K562 (cell line): ENCODE data around the gene TEFM. TPM values are rescaled to one million over a fixed set of nuclear protein-coding genes. Genes with fewer than 3 reads are reported as not detected.

ENCODE experiments used
- HDAC3 ChIP-seq: fragments of 450-650 bp; IDR thresholded peaks from 2 replicates; pipeline ENCODE4 v1.6.1; 2018; ENCODE audit warnings: borderline replicate concordance, mild to moderate bottlenecking, moderate library complexity; ENCODE audit not compliant: partially characterized antibody
- KDM2B ChIP-seq: fragments of 250-450 bp; sonication (Bioruptor Pico); IDR thresholded peaks from 2 replicates; pipeline ENCODE4 v1.8.0; 2021; ENCODE audit warnings: mild to moderate bottlenecking, moderate library complexity
- MGA ChIP-seq: fragments of 450-650 bp; IDR thresholded peaks from 2 replicates; pipeline ENCODE4 v1.6.1; 2016; ENCODE audit warnings: mild to moderate bottlenecking, moderate library complexity
- MYC ChIP-seq, 2 experiments: fragments of 250-450 bp in 1 of 2; sonication (Bioruptor Pico) in 1 of 2; IDR thresholded peaks; 2 replicates each; pipeline versions ENCODE4 v1.5.1 to v1.6.1; 2012 to 2021; ENCODE audit warnings: low read depth in 2 of 2, borderline replicate concordance in 1 of 2, improper control_type of control experiment in 1 of 2, low read length in 1 of 2, mild to moderate bottlenecking in 1 of 2, moderate library complexity in 1 of 2
- PBX2 ChIP-seq, 2 experiments: IDR thresholded peaks in 1 of 2; conservative IDR thresholded peaks in 1 of 2; 2 replicates each; pipeline ENCODE4 v1.6.1; 2016; ENCODE audit warnings: low read depth in 2 of 2, mild to moderate bottlenecking in 1 of 2, missing compliant biosample characterization in 1 of 2, missing genetic modification characterization in 1 of 2, moderate library complexity in 1 of 2
- TBP ChIP-seq: optimal IDR thresholded peaks from 2 replicates; pipeline ENCODE3; 2011; ENCODE audit warnings: low read depth, low read length, improper control_type of control experiment
- TCFL5 ChIP-seq: fragments of 250-450 bp; sonication (Bioruptor Pico); conservative IDR thresholded peaks from 2 replicates; pipeline ENCODE4 v1.6.1; 2021; ENCODE audit warnings: mild to moderate bottlenecking, moderate library complexity, matching md5 sums
- ZBTB26 ChIP-seq: fragments of 450-650 bp; formaldehyde crosslinking; IDR thresholded peaks from 2 replicates; pipeline ENCODE4 v1.4.0; 2022; ENCODE audit warnings: missing genetic modification characterization
- ZNF253 ChIP-seq: fragments of 250-450 bp; sonication (Bioruptor Pico); conservative IDR thresholded peaks from 2 replicates; pipeline ENCODE4 v1.6.1; 2021; ENCODE audit warnings: mild to moderate bottlenecking
- polyA plus RNA-seq, 8 experiments: library from polyadenylated mRNA; depleted of rRNA in 4 of 8; stranded (reverse) in 5 of 8; unstranded in 3 of 8; fragments of >200 nt; fragmentation: Nextera tagmentation in 2 of 8; fragmentation: Illumina TruSeq in 1 of 8; extraction: Ambion mirVana in 2 of 8; extraction: Trizol in 1 of 8; gene quantifications; 2 replicates each; pipeline versions ENCODE4 v1.2.1 to v1.2.3, GENCODE V29; 2011 to 2014; ENCODE audit warnings: inconsistent platforms in 1 of 8, missing spikeins in 1 of 8
- total RNA-seq, 7 experiments: library from RNA; depleted of rRNA in 6 of 7; stranded (reverse); fragments of >200 nt in 6 of 7; fragmentation: Illumina TruSeq in 2 of 7; extraction: Trizol in 2 of 7; gene quantifications; 2 replicates each; pipeline versions ENCODE4 v1.2.1 to v1.2.3, GENCODE V29; 2011 to 2021; ENCODE audit warnings: low replicate concordance in 1 of 7

Gene TEFM
- total and polyA plus RNA-seq, 9 of the 15 experiments (the other 6 are each of a cell fraction or from before 2014, with no cell fraction given): 12.5 to 60.3 (median 23.3) TPM

GRCh38 chr17:30906101-30906911 is at the start of gene TEFM (continued):
- TF ChIP-seq MGA (no peak), TBP (peak; percentile 91), ZNF253 (CRISPR knock-in tag) (no peak), HDAC3 (peak; percentile 20), MYC (IDR thresholded peaks at IDR 0.05; ENCODE audit: low read depth, low read length) (peak; percentile 74), MYC (CRISPR knock-in tag; IDR thresholded peaks at IDR 0.05; ENCODE audit: borderline replicate concordance, low read depth) (no peak), TCFL5 (no peak), PBX2 (CRISPR knock-in tag; IDR thresholded peaks at IDR 0.05; ENCODE audit: low read depth) (no peak), PBX2 (tag; conservative IDR thresholded peaks at IDR 0.05; ENCODE audit: low read depth) (no peak), ZBTB26 (CRISPR knock-in tag) (no peak), KDM2B (CRISPR knock-in tag) (peak; percentile 83; the same call in 1 of the 2 replicates)
